NT2/D1 (cell line): ENCODE data around the gene ZNF512B.

Source experiments
- YY1 ChIP-seq: IDR thresholded peaks from 2 replicates; pipeline ENCODE4 v1.6.1; 2011; ENCODE audit not compliant: insufficient read length, insufficient read depth
- ZNF274 ChIP-seq: IDR thresholded peaks from 2 replicates; pipeline ENCODE4 v1.6.1; 2011; ENCODE audit warnings: mild to moderate bottlenecking, low read depth, low read length

DNA sequence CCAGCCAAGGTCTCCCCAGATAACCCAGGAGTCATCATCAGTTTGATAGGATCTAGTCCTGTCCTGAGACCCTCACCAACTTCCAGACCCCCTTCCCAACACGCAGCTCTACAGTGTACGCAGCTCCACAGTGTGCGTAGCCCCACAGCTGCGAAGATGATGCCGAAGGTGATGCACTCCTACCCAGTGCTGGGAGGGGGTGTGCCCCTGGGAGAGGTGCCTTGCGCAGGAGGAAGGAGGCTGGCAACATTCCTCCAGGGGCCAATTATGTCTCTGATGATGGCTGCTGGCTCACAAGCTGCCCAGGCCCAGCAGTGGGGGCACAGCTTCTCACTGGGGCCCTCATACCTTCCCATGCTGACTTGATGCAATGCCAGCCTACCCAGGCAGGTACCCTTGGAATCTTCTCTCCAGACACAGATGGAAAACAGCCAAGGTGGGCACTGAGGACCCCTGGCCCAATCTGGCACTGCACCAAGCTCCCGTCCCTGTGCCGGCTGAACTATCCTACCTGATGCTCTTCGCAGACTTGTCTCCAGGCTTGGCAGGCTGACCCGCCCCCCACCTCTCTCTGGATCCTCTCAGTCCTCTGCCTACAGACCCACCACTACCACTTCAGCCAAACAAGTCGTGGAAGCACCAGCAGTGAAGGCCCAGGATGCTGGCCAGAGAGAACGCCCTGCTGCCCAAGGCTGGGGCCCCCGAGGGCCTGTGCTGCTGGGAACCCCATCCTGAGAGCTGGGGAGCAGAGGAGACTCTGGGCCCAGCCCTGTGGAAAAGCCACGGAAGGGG is 1.4 kb downstream of the ZNF512B start:
- TF ChIP-seq YY1: no peak
- no peak for TF ChIP-seq ZNF274
